Chondrocyte (in vitro differentiated cells): Measurements from ENCODE around the gene FAM131A. TPM values are rescaled to one million over a fixed set of nuclear protein-coding genes. Genes with fewer than 3 reads are reported as not detected.

Experiments used
- DNase-seq: peaks from one replicate; pipeline ENCODE4 v3.0.0; 2021; ENCODE audit warnings: mixed read lengths, low spot score
- H3K27ac Mint-ChIP-seq: one replicate; pipeline ENCODE4 v1.8.0; 2021; ENCODE audit warnings: mild to moderate bottlenecking, moderate library complexity, mixed read lengths; ENCODE audit not compliant: unreplicated experiment
- H3K27me3 Mint-ChIP-seq: 2 replicates; pipeline ENCODE4 v1.8.0; 2021; ENCODE audit warnings: low read depth, mixed read lengths
- H3K36me3 Mint-ChIP-seq: 2 replicates; pipeline ENCODE4 v1.8.0; 2021; ENCODE audit warnings: low read depth, mixed read lengths
- H3K4me1 Mint-ChIP-seq: 2 replicates; pipeline ENCODE4 v1.8.0; 2021; ENCODE audit warnings: low read depth, mild to moderate bottlenecking, mixed read lengths
- H3K4me3 Mint-ChIP-seq: one replicate; pipeline ENCODE4 v1.8.0; 2021; ENCODE audit warnings: mild to moderate bottlenecking, moderate library complexity, mixed read lengths; ENCODE audit not compliant: unreplicated experiment
- H3K9me3 Mint-ChIP-seq: 2 replicates; pipeline ENCODE4 v1.8.0; 2021; ENCODE audit warnings: low read depth, mixed read lengths
- CTCF ChIP-seq: fragments of 200-600 bp; sonication (generic); IDR thresholded peaks from 2 replicates; pipeline ENCODE4 v1.5.0; 2021; ENCODE audit warnings: antibody characterized with exemption, mild to moderate bottlenecking, moderate library complexity
- total RNA-seq: library from RNA; stranded (reverse); gene quantifications from 3 replicates; pipeline ENCODE4 v1.2.1, GENCODE V29; 2021

FAM131A gene
- total RNA-seq, 1 donor from 2014 or later = 13.4 TPM

GRCh38 chr3:184384342-184384741, 46.9 kb downstream of the FAM131A start:
- H3K9me3 Mint-ChIP-seq = no peaks in the 10 kb centered on the region
- peaks cover 6% of the 10 kb centered on the region for H3K27me3 Mint-ChIP-seq
- no peak overlapping the region for H3K27ac Mint-ChIP-seq
- no peak for DNase-seq
- peaks cover 4% of the 10 kb centered on the region for H3K4me1 Mint-ChIP-seq
- H3K36me3 Mint-ChIP-seq = no peaks in the 10 kb centered on the region
- H3K4me3 Mint-ChIP-seq = no peak overlapping the region
- no peak for TF ChIP-seq CTCF

- no peak for DNase-seq
- Mint-ChIP-seq H3K4me3 (no peak overlapping the region), H3K4me1 (peaks cover 4% of the 10 kb centered on the region), H3K27me3 (peaks cover 11% of the 10 kb centered on the region), H3K27ac (no peak overlapping the region), H3K9me3 (no peaks in the 10 kb centered on the region), H3K36me3 (no peaks in the 10 kb centered on the region)
- TF ChIP-seq CTCF = no peak
These were observed 47.5 kb downstream of the FAM131A start for GRCh38 chr3:184384856-184385422.

DNA sequence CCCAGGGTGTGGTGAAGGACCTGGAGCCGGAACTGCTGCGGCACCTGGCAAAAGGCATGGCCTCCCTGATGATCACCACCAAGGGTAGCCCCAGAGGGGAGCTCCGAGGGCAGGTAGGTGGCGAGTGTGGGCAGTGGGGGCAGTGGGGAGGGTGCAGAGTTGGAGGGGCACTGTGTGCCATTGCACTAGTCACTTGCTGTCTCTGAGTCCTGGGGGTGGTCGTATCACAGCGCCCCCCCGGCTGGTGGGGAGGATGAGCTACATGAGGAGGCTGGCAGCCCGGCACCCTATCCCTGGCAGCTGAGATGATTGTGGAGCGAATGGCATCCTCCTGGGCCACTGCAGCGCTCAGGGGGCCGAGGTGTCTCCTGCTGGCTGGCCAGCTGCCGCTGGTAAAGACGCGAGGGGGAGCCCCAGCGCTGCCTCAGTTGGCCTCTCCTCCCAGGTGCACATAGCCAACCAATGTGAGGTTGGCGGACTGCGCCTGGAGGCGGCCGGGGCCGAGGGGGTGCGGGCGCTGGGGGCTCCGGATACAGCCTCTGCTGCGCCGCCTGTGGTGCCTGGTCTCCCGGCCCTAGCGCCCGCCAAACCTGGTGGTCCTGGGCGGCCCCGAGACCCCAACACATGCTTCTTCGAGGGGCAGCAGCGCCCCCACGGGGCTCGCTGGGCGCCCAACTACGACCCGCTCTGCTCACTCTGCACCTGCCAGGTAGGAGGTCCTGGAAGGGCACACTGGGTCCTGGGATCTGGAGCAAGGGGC, 48.8 kb downstream of the FAM131A start:
- H3K4me3 Mint-ChIP-seq = no peak overlapping the region
- no peaks in the 10 kb centered on the region for H3K36me3 Mint-ChIP-seq
- peaks cover 14% of the 10 kb centered on the region for H3K27me3 Mint-ChIP-seq
- no peaks in the 10 kb centered on the region for H3K9me3 Mint-ChIP-seq
- H3K27ac Mint-ChIP-seq = no peak overlapping the region
- H3K4me1 Mint-ChIP-seq = no peaks in the 10 kb centered on the region
- no peak for DNase-seq
- no peak for TF ChIP-seq CTCF

DNA sequence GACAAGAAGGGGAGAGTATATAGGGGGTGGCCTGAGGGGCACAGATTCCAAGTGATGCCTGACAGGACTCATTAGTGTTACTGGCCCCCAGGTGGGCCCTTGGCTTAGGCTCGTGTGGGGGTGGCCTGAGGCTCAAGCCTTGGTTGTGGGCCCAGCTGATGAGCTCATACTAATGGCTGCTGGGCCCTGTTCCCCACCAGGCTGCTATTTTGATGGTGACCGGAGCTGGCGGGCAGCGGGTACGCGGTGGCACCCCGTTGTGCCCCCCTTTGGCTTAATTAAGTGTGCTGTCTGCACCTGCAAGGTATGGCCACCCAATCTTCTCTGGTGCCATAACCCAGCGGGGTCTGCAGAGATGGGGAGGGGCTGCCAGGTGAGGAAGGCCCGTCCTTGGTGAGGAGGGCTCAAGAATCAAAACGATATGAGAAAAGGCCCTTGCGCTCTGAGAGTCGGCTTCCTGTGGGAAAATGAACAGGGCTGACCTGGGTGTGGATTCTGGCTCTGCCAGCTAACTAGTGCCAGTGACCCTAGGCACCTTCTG, 49.8 kb downstream of the FAM131A start:
- TF ChIP-seq CTCF = no peak
- Mint-ChIP-seq H3K27me3 (peaks cover 18% of the 10 kb centered on the region), H3K4me3 (no peak overlapping the region), H3K27ac (no peak overlapping the region), H3K4me1 (no peaks in the 10 kb centered on the region), H3K36me3 (peaks cover 2% of the 10 kb centered on the region), H3K9me3 (no peaks in the 10 kb centered on the region)
- DNase-seq = no peak

GRCh38 chr3:184388164-184388935, 51.0 kb downstream of the FAM131A start:
- no peaks in the 10 kb centered on the region for H3K9me3 Mint-ChIP-seq
- no peak overlapping the region for H3K27ac Mint-ChIP-seq
- no peak for TF ChIP-seq CTCF
- peaks cover 2% of the 10 kb centered on the region for H3K36me3 Mint-ChIP-seq
- H3K4me1 Mint-ChIP-seq = no peaks in the 10 kb centered on the region
- no peak overlapping the region for H3K4me3 Mint-ChIP-seq
- H3K27me3 Mint-ChIP-seq = peaks cover 16% of the 10 kb centered on the region
- DNase-seq = peak; percentile 33
